Esophagus squamous epithelium (tissue), 5 donors: Measurements from ENCODE around the gene REEP1. TPM values are rescaled to one million over a fixed set of nuclear protein-coding genes. Genes with fewer than 3 reads are reported as not detected.

Source experiments
- DNase-seq: peaks from one replicate; lab custom pipeline; 2025; lab: John Stamatoyannopoulos, UW
- H3K27ac ChIP-seq, 4 donors: fragments of 200-600 bp; sonication (generic); one replicate each; pipeline ENCODE4 v1.5.1; 2016 to 2019; ENCODE audit warnings: mild to moderate bottlenecking in 1 of 4
- H3K27me3 ChIP-seq, 4 donors: fragments of 200-600 bp; sonication (generic); 1 replicate in 3 of 4; 2 replicates in 1 of 4; pipeline versions ENCODE4 v1.5.1 to v1.6.0; 2017 to 2021; ENCODE audit warnings: antibody characterized with exemption in 1 of 4
- H3K36me3 ChIP-seq, 3 donors: fragments of 200-600 bp; sonication (generic); one replicate each; pipeline ENCODE4 v1.5.1; 2016 to 2019
- H3K4me1 ChIP-seq, 3 donors: fragments of 200-600 bp; sonication (generic); one replicate each; pipeline ENCODE4 v1.5.1; 2017 to 2019
- H3K4me3 ChIP-seq, 4 donors: fragments of 200-600 bp; sonication (generic); 1 replicate in 3 of 4; 2 replicates in 1 of 4; pipeline ENCODE4 v1.5.1; 2016 to 2019; ENCODE audit warnings: mild to moderate bottlenecking in 2 of 4, moderate library complexity in 1 of 4
- H3K9me3 ChIP-seq, 3 donors: fragments of 200-600 bp; sonication (generic); one replicate each; pipeline ENCODE4 v1.5.1; 2016 to 2019
- POLR2A ChIP-seq, 4 donors: fragments of 450-650 bp; IDR thresholded peaks; one replicate each; pipeline ENCODE4 v1.6.1; 2017; ENCODE audit warnings: antibody characterized with exemption in 4 of 4, mild to moderate bottlenecking in 4 of 4, moderate library complexity in 3 of 4
- WGBS, 2 donors: methylation state at CpG; one replicate each; pipeline ENCODE4 v1.1.5; 2018; 5-methylcytosine and 5-hydroxymethylcytosine counted together
- intact Hi-C: fragments of 100-400 bp; cut with DNase I; formaldehyde crosslinking; loops from one replicate; pipeline ENCODE4 v1.15.0; 2022
- total RNA-seq, 4 donors: library from RNA; depleted of rRNA; stranded (reverse); fragments of >200 nt; gene quantifications; one replicate each; pipeline ENCODE4 v1.1.0, GENCODE V29; 2016
- TF ChIP-seq, protein P1 (sequence below), 6 experiments: fragments of 450-650 bp in 4 of 6; fragments of 200-600 bp in 2 of 6; sonication (generic) in 2 of 6; IDR thresholded peaks; one replicate each; pipeline ENCODE4 v1.5.1; 2016 to 2019; ENCODE audit warnings: antibody characterized with exemption in 6 of 6, mild to moderate bottlenecking in 4 of 6, moderate library complexity in 4 of 6
- donor health status: DM: yes; HTN: yes; CAD: no.

REEP1 gene
- total RNA-seq, 4 donors from 2014 or later, result 0.83 to 10.3 (median 2.0) TPM

DNA sequence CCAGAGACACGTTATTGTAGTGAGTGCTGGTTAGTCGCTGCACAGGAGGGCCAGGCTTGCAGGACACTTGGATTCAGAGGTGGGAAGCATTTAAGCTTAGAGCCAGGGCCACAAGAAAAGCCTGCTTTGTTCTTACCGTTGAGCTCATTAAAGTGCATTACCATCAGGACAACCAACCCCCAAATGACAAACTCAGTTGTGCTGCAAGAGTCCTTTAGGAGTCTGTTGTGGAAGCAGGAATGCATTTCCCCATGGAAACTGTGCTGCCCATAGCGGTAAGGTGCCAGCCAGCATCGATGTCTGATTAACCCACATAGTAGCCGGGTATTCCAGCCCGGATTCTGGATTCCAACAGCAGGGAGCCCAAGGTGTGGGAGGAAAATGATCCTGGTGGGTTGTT, 23.4 kb upstream of the REEP1 start:
- Histone ChIP-seq H3K9me3 (no peaks in the 10 kb centered on the region), H3K4me1 (no peaks in the 10 kb centered on the region), H3K36me3 (no peaks in the 10 kb centered on the region), H3K27me3 (no peaks in the 10 kb centered on the region), H3K4me3 (no peak overlapping the region), H3K27ac (no peak overlapping the region)
- 45 to 53% methylated on average over 3 of the region's 7 CpGs for WGBS, 2 donors
- DNase-seq, result no peak
- no peak for TF ChIP-seq POLR2A (IDR thresholded peaks at IDR 0.05)
- TF ChIP-seq, protein P1, sequence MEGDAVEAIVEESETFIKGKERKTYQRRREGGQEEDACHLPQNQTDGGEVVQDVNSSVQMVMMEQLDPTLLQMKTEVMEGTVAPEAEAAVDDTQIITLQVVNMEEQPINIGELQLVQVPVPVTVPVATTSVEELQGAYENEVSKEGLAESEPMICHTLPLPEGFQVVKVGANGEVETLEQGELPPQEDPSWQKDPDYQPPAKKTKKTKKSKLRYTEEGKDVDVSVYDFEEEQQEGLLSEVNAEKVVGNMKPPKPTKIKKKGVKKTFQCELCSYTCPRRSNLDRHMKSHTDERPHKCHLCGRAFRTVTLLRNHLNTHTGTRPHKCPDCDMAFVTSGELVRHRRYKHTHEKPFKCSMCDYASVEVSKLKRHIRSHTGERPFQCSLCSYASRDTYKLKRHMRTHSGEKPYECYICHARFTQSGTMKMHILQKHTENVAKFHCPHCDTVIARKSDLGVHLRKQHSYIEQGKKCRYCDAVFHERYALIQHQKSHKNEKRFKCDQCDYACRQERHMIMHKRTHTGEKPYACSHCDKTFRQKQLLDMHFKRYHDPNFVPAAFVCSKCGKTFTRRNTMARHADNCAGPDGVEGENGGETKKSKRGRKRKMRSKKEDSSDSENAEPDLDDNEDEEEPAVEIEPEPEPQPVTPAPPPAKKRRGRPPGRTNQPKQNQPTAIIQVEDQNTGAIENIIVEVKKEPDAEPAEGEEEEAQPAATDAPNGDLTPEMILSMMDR (IDR thresholded peaks at IDR 0.05), result no peak
- intact Hi-C loops, result no loop called here

DNA sequence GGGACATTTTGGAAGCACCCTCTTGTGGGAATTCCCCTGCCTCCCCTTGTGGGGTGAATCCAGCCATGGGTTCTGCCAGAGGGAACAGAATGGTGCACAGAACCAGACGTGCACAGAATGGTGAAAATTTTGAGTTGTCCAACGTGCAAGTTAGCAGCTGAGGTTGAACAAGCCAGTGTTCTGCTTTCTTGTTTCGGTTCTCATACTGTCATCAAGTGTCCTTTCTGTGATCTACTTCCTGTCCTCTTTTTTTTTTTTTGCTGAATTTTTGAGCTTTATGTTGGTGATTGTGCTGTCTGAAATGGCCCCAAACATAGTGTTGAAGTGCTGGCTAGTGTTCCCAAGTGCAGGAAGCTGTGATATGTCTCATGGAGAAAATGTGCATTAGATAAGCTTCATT, 21.5 kb upstream of the REEP1 start:
- no peak for TF ChIP-seq POLR2A (IDR thresholded peaks at IDR 0.05)
- DNase-seq, result no peak
- Histone ChIP-seq H3K4me1 (no peaks in the 10 kb centered on the region), H3K36me3 (no peaks in the 10 kb centered on the region), H3K9me3 (no peaks in the 10 kb centered on the region), H3K27me3 (no peaks in the 10 kb centered on the region), H3K4me3 (no peak overlapping the region), H3K27ac (no peak overlapping the region)
- WGBS, 2 donors, result 61 to 73% methylated on average over 3 of the region's 3 CpGs
- intact Hi-C loops, result no loop called here

GRCh38 chr2:86357392-86357963, 20.1 kb upstream of the REEP1 start:
- no peak for TF ChIP-seq POLR2A (IDR thresholded peaks at IDR 0.05)
- TF ChIP-seq, protein P1 (IDR thresholded peaks at IDR 0.05), result no peak
- H3K9me3 ChIP-seq, result no peaks in the 10 kb centered on the region
- DNase-seq, result no peak
- peaks cover 0 to 3% (median 0%) of the 10 kb centered on the region in 4 donors for H3K27me3 ChIP-seq
- H3K4me3 ChIP-seq, result no peak overlapping the region
- intact Hi-C loops, result no loop called here
- H3K36me3 ChIP-seq, result no peaks in the 10 kb centered on the region
- H3K4me1 ChIP-seq, result no peaks in the 10 kb centered on the region
- H3K27ac ChIP-seq, result no peak overlapping the region
- WGBS, 2 donors, result 70 to 73% methylated on average over 5 of the region's 5 CpGs

DNA sequence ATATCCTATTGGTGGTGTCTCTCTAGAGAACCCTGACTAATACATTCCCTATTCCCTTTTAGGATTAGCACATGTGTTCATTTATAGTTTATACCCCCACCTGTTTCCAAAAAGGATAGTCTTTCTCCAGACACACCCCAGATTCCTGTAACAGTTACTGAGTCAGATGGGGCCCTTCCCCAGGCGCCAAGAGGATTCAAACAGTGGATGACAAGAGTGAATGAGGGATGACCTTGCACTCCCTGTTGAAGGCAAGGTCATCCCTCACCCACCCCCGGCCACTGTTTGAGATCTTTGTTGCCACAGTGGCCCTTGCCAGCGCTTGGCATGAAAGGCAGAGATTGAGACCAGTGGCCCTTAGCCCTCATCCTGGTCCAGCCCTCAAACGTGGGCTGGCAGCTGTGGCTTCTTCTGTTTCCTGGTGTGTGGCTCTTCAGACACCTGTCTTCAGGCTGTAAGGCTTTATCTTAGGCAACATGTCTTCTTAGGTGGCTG, 15.3 kb upstream of the REEP1 start:
- 54 to 80% methylated on average over 1 to 4 of the region's 4 CpGs for WGBS, 2 donors
- no peaks in the 10 kb centered on the region for H3K9me3 ChIP-seq
- H3K27ac ChIP-seq, result no peak overlapping the region
- no peak for DNase-seq
- TF ChIP-seq, protein P1 (IDR thresholded peaks at IDR 0.05), result no peak
- TF ChIP-seq POLR2A (IDR thresholded peaks at IDR 0.05), result no peak
- intact Hi-C loops, result no loop called here
- no peaks in the 10 kb centered on the region for H3K4me1 ChIP-seq
- no peaks in the 10 kb centered on the region for H3K36me3 ChIP-seq
- H3K27me3 ChIP-seq, result peaks cover 0 to 14% (median 0%) of the 10 kb centered on the region in 4 donors
- no peak overlapping the region for H3K4me3 ChIP-seq

GRCh38 chr2:86352137-86352726, 14.8 kb upstream of the REEP1 start:
- Histone ChIP-seq H3K4me3 (no peak overlapping the region), H3K4me1 (no peaks in the 10 kb centered on the region), H3K27ac (no peak overlapping the region), H3K27me3 (peaks cover 0 to 14% (median 0%) of the 10 kb centered on the region in 4 donors), H3K9me3 (no peaks in the 10 kb centered on the region), H3K36me3 (no peaks in the 10 kb centered on the region)
- intact Hi-C loops, result no loop called here
- no peak for TF ChIP-seq POLR2A (IDR thresholded peaks at IDR 0.05)
- TF ChIP-seq, protein P1 (IDR thresholded peaks at IDR 0.05), result no peak
- 69 to 78% methylated on average over 6 to 7 of the region's 8 CpGs for WGBS, 2 donors
- no peak for DNase-seq
